IMR-90 (cell line): ENCODE data around the gene MTAP. TPM values are rescaled to one million over a fixed set of nuclear protein-coding genes. Genes with fewer than 3 reads are reported as not detected.

Source experiments
- ATAC-seq: fragments of 200-7000 bp; cut with Tn5 transposase; 2 replicates; pipeline ENCODE4 v1.9.1; 2020; ENCODE audit warnings: low read depth, mild to moderate bottlenecking, moderate library complexity
- BruUV-seq: library from RNA; stranded (reverse); fragments of 400-500 nt; replicated peaks from 2 replicates; lab custom pipeline; 2021; lab: Mats Ljungman, UMichigan
- CTCF ChIA-PET: fragments of 300-600 bp; formaldehyde crosslinking; extraction: SDS; loops from one replicate; lab custom pipeline; 2021; ENCODE audit warnings: antibody characterized with exemption; lab: Yijun Ruan, JAX
- POLR2A ChIA-PET: fragments of 300-600 bp; sonication (Branson Sonifier 250); formaldehyde crosslinking; loops from one replicate; lab custom pipeline; 2022; ENCODE audit warnings: antibody characterized with exemption; ENCODE audit not compliant: unreplicated experiment; lab: Charles Lee
- DNase-seq: peaks from one replicate; pipeline ENCODE4 v3.0.0; 2013
- H2AFZ ChIP-seq: replicated peaks from 2 replicates; pipeline ENCODE3; 2013; ENCODE audit warnings: low read length, mild to moderate bottlenecking; ENCODE audit not compliant: poor library complexity
- H2AK5ac ChIP-seq: 2 replicates; pipeline ENCODE4 v1.6.1; 2013; ENCODE audit warnings: low read depth, low read length, inconsistent platforms
- H2AK9ac ChIP-seq: replicated peaks from 2 replicates; pipeline ENCODE3; 2013; ENCODE audit warnings: mild to moderate bottlenecking, low read depth, low read length, moderate library complexity; ENCODE audit not compliant: poor library complexity
- H2BK120ac ChIP-seq: 2 replicates; pipeline ENCODE4 v1.6.1; 2013; ENCODE audit warnings: low read depth, low read length, inconsistent platforms
- H2BK15ac ChIP-seq: 3 replicates; pipeline ENCODE4 v1.6.1; 2013; ENCODE audit warnings: low read depth, low read length, inconsistent platforms
- H2BK20ac ChIP-seq: 2 replicates; pipeline ENCODE4 v1.6.1; 2013; ENCODE audit warnings: low read depth, mild to moderate bottlenecking, inconsistent platforms, low read length, moderate library complexity
- H2BK5ac ChIP-seq: 2 replicates; pipeline ENCODE4 v1.6.1; 2013; ENCODE audit warnings: mild to moderate bottlenecking, low read depth, low read length, inconsistent platforms; ENCODE audit not compliant: poor library complexity, severe bottlenecking
- H3K14ac ChIP-seq: replicated peaks from 2 replicates; pipeline ENCODE4 v1.6.1; 2013; ENCODE audit warnings: low read depth, low read length, inconsistent platforms
- H3K18ac ChIP-seq: 2 replicates; pipeline ENCODE4 v1.6.1; 2013; ENCODE audit warnings: low read depth, low read length, control low read depth
- H3K23ac ChIP-seq: 2 replicates; pipeline ENCODE4 v1.6.1; 2013; ENCODE audit warnings: low read depth, low read length, inconsistent platforms
- H3K27ac ChIP-seq: 2 replicates; pipeline ENCODE4 v1.5.1; 2013; ENCODE audit warnings: mild to moderate bottlenecking, control low read depth, low read length; ENCODE audit not compliant: insufficient read depth
- H3K27me3 ChIP-seq: 2 replicates; pipeline ENCODE4 v1.6.1; 2013; ENCODE audit warnings: low read length; ENCODE audit not compliant: control insufficient read depth, insufficient read depth
- H3K36me3 ChIP-seq: 2 replicates; pipeline ENCODE4 v1.6.1; 2013; ENCODE audit warnings: low read length, mixed read lengths; ENCODE audit not compliant: control insufficient read depth, insufficient read depth
- H3K4ac ChIP-seq: 2 replicates; pipeline ENCODE4 v1.6.1; 2013; ENCODE audit warnings: low read depth, low read length, inconsistent platforms
- H3K4me1 ChIP-seq: 2 replicates; pipeline ENCODE4 v1.6.1; 2013; ENCODE audit warnings: low read length, mixed read lengths; ENCODE audit not compliant: control insufficient read depth, insufficient read depth
- H3K4me2 ChIP-seq: 2 replicates; pipeline ENCODE4 v1.6.1; 2013; ENCODE audit warnings: low read depth, mild to moderate bottlenecking, control low read depth, low read length, moderate library complexity
- H3K4me3 ChIP-seq: 2 replicates; pipeline ENCODE4 v1.5.1; 2013; ENCODE audit warnings: low read depth, mild to moderate bottlenecking, control low read depth, low read length, moderate library complexity; ENCODE audit not compliant: insufficient read depth
- H3K56ac ChIP-seq: 2 replicates; pipeline ENCODE4 v1.6.1; 2013; ENCODE audit warnings: low read length, inconsistent platforms; ENCODE audit not compliant: insufficient read depth; ENCODE audit errors: extremely low read depth
- H3K79me1 ChIP-seq, 2 experiments: 2 replicates each; pipeline ENCODE4 v1.6.1; 2013; ENCODE audit warnings: low read length in 2 of 2, inconsistent platforms in 1 of 2, low read depth in 1 of 2
- H3K9ac ChIP-seq: 2 replicates; pipeline ENCODE4 v1.6.1; 2013; ENCODE audit warnings: low read depth, low read length, control low read depth
- H3K9me1 ChIP-seq: 2 replicates; pipeline ENCODE4 v1.6.1; 2013; ENCODE audit warnings: low read length, inconsistent platforms; ENCODE audit not compliant: insufficient read depth
- H3K9me3 ChIP-seq: 2 replicates; pipeline ENCODE4 v1.6.1; 2013; ENCODE audit warnings: low read length; ENCODE audit not compliant: control insufficient read depth, insufficient read depth
- H4K20me1 ChIP-seq: 2 replicates; pipeline ENCODE4 v1.6.1; 2013; ENCODE audit warnings: low read length, inconsistent platforms; ENCODE audit not compliant: insufficient read depth
- H4K5ac ChIP-seq: 2 replicates; pipeline ENCODE4 v1.6.1; 2013; ENCODE audit warnings: mild to moderate bottlenecking, low read depth, low read length, control low read depth
- H4K8ac ChIP-seq, 2 experiments: 2 replicates each; pipeline ENCODE4 v1.6.1; 2013; ENCODE audit warnings: low read depth in 2 of 2, low read length in 2 of 2, control low read depth in 1 of 2, inconsistent platforms in 1 of 2
- H4K91ac ChIP-seq: 2 replicates; pipeline ENCODE4 v1.6.1; 2013; ENCODE audit warnings: low read depth, low read length, inconsistent platforms; ENCODE audit not compliant: insufficient read depth
- ELK1 ChIP-seq: fragments of 150-350 bp; IDR thresholded peaks from 2 replicates; pipeline ENCODE4 v1.6.1; 2016; ENCODE audit warnings: low read depth, mild to moderate bottlenecking, low read length, moderate library complexity, borderline replicate concordance
- MAZ ChIP-seq: IDR thresholded peaks from 2 replicates; pipeline ENCODE4 v1.6.1; 2012; ENCODE audit warnings: low read depth, mild to moderate bottlenecking, low read length, improper control_type of control experiment, moderate library complexity, borderline replicate concordance
- RCOR1 ChIP-seq: IDR thresholded peaks from 2 replicates; pipeline ENCODE4 v1.6.1; 2012; ENCODE audit warnings: mild to moderate bottlenecking, low read length, improper control_type of control experiment; ENCODE audit not compliant: insufficient replicate concordance
- WGBS, 2 experiments: methylation state at CpG; one replicate each; pipeline versions ENCODE4 v1.1.5 to v1.1.7; 2013; ENCODE audit warnings: missing lambda C conversion rate in 2 of 2; ENCODE audit not compliant: insufficient read length in 1 of 2; ENCODE audit errors: extremely low coverage in 2 of 2; 5-methylcytosine and 5-hydroxymethylcytosine counted together
- dilution Hi-C: fragments of 300-500 bp; cut with HindIII; formaldehyde crosslinking; loops from one replicate; pipeline ENCODE4 v1.14.3; 2018; ENCODE audit warnings: low sequenced_read_pairs; ENCODE audit not compliant: unreplicated experiment
- in situ Hi-C: fragments of 300-500 bp; cut with MboI; formaldehyde crosslinking; loops from 3 replicates; pipeline ENCODE4 v1.14.3; 2019; ENCODE audit warnings: low sequenced_read_pairs, inconsistent platforms, mixed read lengths
- intact Hi-C: fragments of 100-400 bp; cut with micrococcal nuclease; formaldehyde crosslinking; loops from 2 replicates; pipeline ENCODE4 v1.10.0; 2022
- polyA plus RNA-seq, 3 experiments: library from polyadenylated mRNA; depleted of rRNA; stranded (reverse); fragments of >200 nt; gene quantifications; 2 replicates each; pipeline ENCODE4 v1.2.3, GENCODE V29; 2012; ENCODE audit warnings: low replicate concordance in 1 of 3
- total RNA-seq: library from RNA; depleted of rRNA; stranded (reverse); fragments of >200 nt; gene quantifications from 2 replicates; pipeline ENCODE4 v1.2.3, GENCODE V29; 2012

Gene MTAP
- total and polyA plus RNA-seq, 2 of the 4 experiments (the other 2 are of a cell fraction): 15.7 to 50.9 TPM

- Histone ChIP-seq H2AK9ac (no peak overlapping the region), H3K9me1 (no peaks in the 10 kb centered on the region), H2BK5ac (no peak overlapping the region), H3K9ac (no peak overlapping the region), H3K27me3 (no peaks in the 10 kb centered on the region), H4K8ac (no peak overlapping the region), H2AK5ac (no peak overlapping the region), H3K27ac (no peak overlapping the region), H4K91ac (no peak overlapping the region), H2BK15ac (no peak overlapping the region), H3K56ac (no peak overlapping the region), H3K14ac (no peak overlapping the region), H4K5ac (no peak overlapping the region), H3K4me1 (no peaks in the 10 kb centered on the region), H3K79me1 (no peaks in the 10 kb centered on the region; a peak in 1 of 4 replicates), H2BK20ac (no peak overlapping the region), H2AFZ (no peak overlapping the region), H4K20me1 (no peaks in the 10 kb centered on the region), H3K23ac (no peak overlapping the region), H3K4ac (no peak overlapping the region), H3K4me2 (no peak overlapping the region), H3K9me3 (peaks cover 2% of the 10 kb centered on the region; the same call in 1 of the 2 replicates), H3K18ac (no peak overlapping the region), H3K36me3 (no peaks in the 10 kb centered on the region), H3K4me3 (no peak overlapping the region), H2BK120ac (no peak overlapping the region)
- ChIA-PET CTCF (interaction anchor here (0.6 kb wide), 1 partner anchor 8 kb away, joined by 4 read pairs; no protein-coding TSS in a partner anchor), POLR2A (no interaction called here)
- intact Hi-C loops (loop anchor here (5.0 kb wide), 1 partner anchor 49 kb away; no protein-coding TSS in a partner anchor), in situ Hi-C loops (no loop called here), dilution Hi-C loops (no loop called here)
- no TSS peak for BruUV-seq
- ATAC-seq: no peak; the same call in 1 of the 2 replicates
- no peak for DNase-seq
- WGBS, 2 experiments: no CpG with 5 or more reads among the region's 3 CpGs
- TF ChIP-seq ELK1 (no peak), RCOR1 (no peak), MAZ (no peak)
These were observed 81.2 kb downstream of the MTAP start for GRCh38 chr9:21883642-21884041.
